Activated CD8-positive, alpha-beta T cell treated with anti-CD3 and anti-CD28 coated beads for 36 hours (primary cell): ENCODE data around the gene MAGI2. TPM values are rescaled to one million over a fixed set of nuclear protein-coding genes. Genes with fewer than 3 reads are reported as not detected.
"Not testable (repeated sequence)": the region's sequence is repeated elsewhere in the genome, so short reads cannot be mapped to it uniquely, and the experiment has no call there.

Experiments
- ATAC-seq: fragments of 200-7000 bp; cut with Tn5 transposase; one replicate; pipeline ENCODE4 v1.10.0; 2021; ENCODE audit warnings: mild to moderate bottlenecking, moderate library complexity
- CTCF ChIA-PET: fragments of 350-600 bp; sonication (Branson Sonifier 250); formaldehyde crosslinking; loops from one replicate; lab custom pipeline; 2021; ENCODE audit warnings: antibody characterized with exemption; lab: Charles Lee
- POLR2A ChIA-PET: fragments of 350-600 bp; sonication (Branson Sonifier 250); formaldehyde crosslinking; loops from one replicate; lab custom pipeline; 2021; ENCODE audit warnings: antibody characterized with exemption; lab: Charles Lee
- DNase-seq: peaks from one replicate; pipeline ENCODE4 v3.0.0-alpha.2; 2020
- H3K27ac Mint-ChIP-seq: one replicate; pipeline ENCODE4 v1.8.0; 2021; ENCODE audit warnings: mild to moderate bottlenecking, mixed read lengths
- H3K27me3 Mint-ChIP-seq: one replicate; pipeline ENCODE4 v1.8.0; 2021; ENCODE audit warnings: mixed read lengths
- H3K36me3 Mint-ChIP-seq: one replicate; pipeline ENCODE4 v1.8.0; 2021; ENCODE audit warnings: low read depth, mixed read lengths
- H3K4me1 Mint-ChIP-seq: one replicate; pipeline ENCODE4 v1.8.0; 2021; ENCODE audit warnings: low read depth, mixed read lengths
- H3K4me3 Mint-ChIP-seq: one replicate; pipeline ENCODE4 v1.8.0; 2021; ENCODE audit warnings: mild to moderate bottlenecking, moderate library complexity, mixed read lengths
- H3K9me3 Mint-ChIP-seq: one replicate; pipeline ENCODE4 v1.8.0; 2021; ENCODE audit warnings: mixed read lengths
- CTCF ChIP-seq: fragments of 200-600 bp; IDR thresholded peaks from one replicate; pipeline ENCODE4 v1.8.0; 2022; ENCODE audit warnings: antibody characterized with exemption, mild to moderate bottlenecking
- intact Hi-C: fragments of 100-400 bp; cut with micrococcal nuclease; formaldehyde crosslinking; loops from one replicate; pipeline ENCODE4 v1.10.0; 2022
- total RNA-seq, 2 experiments: library from RNA; stranded (reverse); gene quantifications; one replicate each; pipeline ENCODE4 v1.2.3, GENCODE V29; 2021

Gene MAGI2
- total RNA-seq, 2 experiments from 2014 or later: 0.04 to 0.09 TPM

GRCh38 chr7:78260826-78261225 lies 1192.6 kb downstream of the MAGI2 start:
- H3K27me3 Mint-ChIP-seq: no peaks in the 10 kb centered on the region
- no peak for TF ChIP-seq CTCF
- no peaks in the 10 kb centered on the region for H3K36me3 Mint-ChIP-seq
- ChIA-PET CTCF (interaction anchor here (0.7 kb wide), 1 partner anchor 9 kb away, joined by 4 read pairs; no protein-coding TSS in a partner anchor), POLR2A (interaction anchor here (0.7 kb wide), 1 partner anchor 213 kb away, joined by 3 read pairs; no protein-coding TSS in a partner anchor)
- intact Hi-C loops: no loop called here
- no peaks in the 10 kb centered on the region for H3K4me1 Mint-ChIP-seq
- DNase-seq (no peak), ATAC-seq (no peak)
- H3K4me3 Mint-ChIP-seq: no peak overlapping the region
- no peaks in the 10 kb centered on the region for H3K9me3 Mint-ChIP-seq
- no peak overlapping the region for H3K27ac Mint-ChIP-seq

GRCh38 chr7:78254726-78255055 lies 1198.8 kb downstream of the MAGI2 start:
- ChIA-PET POLR2A (no interaction called here), CTCF (no interaction called here)
- intact Hi-C loops: no loop called here
- Mint-ChIP-seq H3K36me3 (no peaks in the 10 kb centered on the region), H3K4me3 (no peak overlapping the region), H3K4me1 (no peaks in the 10 kb centered on the region), H3K27ac (no peak overlapping the region), H3K27me3 (no peaks in the 10 kb centered on the region), H3K9me3 (no peaks in the 10 kb centered on the region)
- DNase-seq (no peak), ATAC-seq (no peak)
- TF ChIP-seq CTCF: no peak

- no peak for ATAC-seq
- H3K9me3 Mint-ChIP-seq: no peaks in the 10 kb centered on the region
- intact Hi-C loops: no loop called here
- CTCF ChIA-PET: no interaction called here
- no peaks in the 10 kb centered on the region for H3K4me1 Mint-ChIP-seq
- no peak overlapping the region for H3K27ac Mint-ChIP-seq
- H3K4me3 Mint-ChIP-seq: no peak overlapping the region
- H3K27me3 Mint-ChIP-seq: no peaks in the 10 kb centered on the region
- POLR2A ChIA-PET: no interaction called here
- no peaks in the 10 kb centered on the region for H3K36me3 Mint-ChIP-seq
- TF ChIP-seq CTCF: no peak
- no peak for DNase-seq
These were observed 1199.4 kb downstream of the MAGI2 start for GRCh38 chr7:78253850-78254725.

- intact Hi-C loops: no loop called here
- ChIA-PET CTCF (no interaction called here), POLR2A (interaction anchor here (0.7 kb wide), 1 partner anchor 60 kb away, joined by 3 read pairs; no protein-coding TSS in a partner anchor)
- H3K27ac Mint-ChIP-seq: no peak overlapping the region
- H3K36me3 Mint-ChIP-seq: no peaks in the 10 kb centered on the region
- no peak for TF ChIP-seq CTCF
- no peaks in the 10 kb centered on the region for H3K27me3 Mint-ChIP-seq
- no peak for DNase-seq
- H3K4me1 Mint-ChIP-seq: no peaks in the 10 kb centered on the region
- no peak overlapping the region for H3K4me3 Mint-ChIP-seq
- no peak for ATAC-seq
- peaks cover 14% of the 10 kb centered on the region for H3K9me3 Mint-ChIP-seq
These were observed 1204.6 kb downstream of the MAGI2 start for GRCh38 chr7:78248867-78249266.

GRCh38 chr7:78247910-78248689 lies 1205.4 kb downstream of the MAGI2 start:
- DNase-seq (no peak), ATAC-seq (no peak)
- H3K27ac Mint-ChIP-seq: no peak overlapping the region
- no peak overlapping the region for H3K4me3 Mint-ChIP-seq
- peaks cover 14% of the 10 kb centered on the region for H3K9me3 Mint-ChIP-seq
- no peak for TF ChIP-seq CTCF
- ChIA-PET POLR2A (no interaction called here), CTCF (no interaction called here)
- no peaks in the 10 kb centered on the region for H3K36me3 Mint-ChIP-seq
- H3K27me3 Mint-ChIP-seq: no peaks in the 10 kb centered on the region
- intact Hi-C loops: no loop called here
- no peaks in the 10 kb centered on the region for H3K4me1 Mint-ChIP-seq

- ATAC-seq, CTCF ChIA-PET, H3K9me3 Mint-ChIP-seq: not testable (repeated sequence)
These were observed 1213.3 kb downstream of the MAGI2 start for GRCh38 chr7:78240179-78240578.

More at GRCh38 chr7:78240179-78240578, 1213.3 kb downstream of the MAGI2 start:
- POLR2A ChIA-PET, H3K4me3 Mint-ChIP-seq, H3K4me1 Mint-ChIP-seq, H3K36me3 Mint-ChIP-seq, DNase-seq, intact Hi-C loops, H3K27ac Mint-ChIP-seq, H3K27me3 Mint-ChIP-seq: not testable (repeated sequence)
